Panc1 (cell line): Measurements from ENCODE around the gene RBM41.

Experiments used
- POLR2AphosphoS5 ChIP-seq: IDR thresholded peaks from 2 replicates; pipeline ENCODE4 v1.6.1; 2012; ENCODE audit warnings: mild to moderate bottlenecking, low read depth, low read length, moderate library complexity
- TF ChIP-seq, protein P1 (sequence below): fragments of 450-650 bp; IDR thresholded peaks from 2 replicates; pipeline ENCODE4 v1.5.1; 2017; ENCODE audit warnings: mild to moderate bottlenecking

DNA sequence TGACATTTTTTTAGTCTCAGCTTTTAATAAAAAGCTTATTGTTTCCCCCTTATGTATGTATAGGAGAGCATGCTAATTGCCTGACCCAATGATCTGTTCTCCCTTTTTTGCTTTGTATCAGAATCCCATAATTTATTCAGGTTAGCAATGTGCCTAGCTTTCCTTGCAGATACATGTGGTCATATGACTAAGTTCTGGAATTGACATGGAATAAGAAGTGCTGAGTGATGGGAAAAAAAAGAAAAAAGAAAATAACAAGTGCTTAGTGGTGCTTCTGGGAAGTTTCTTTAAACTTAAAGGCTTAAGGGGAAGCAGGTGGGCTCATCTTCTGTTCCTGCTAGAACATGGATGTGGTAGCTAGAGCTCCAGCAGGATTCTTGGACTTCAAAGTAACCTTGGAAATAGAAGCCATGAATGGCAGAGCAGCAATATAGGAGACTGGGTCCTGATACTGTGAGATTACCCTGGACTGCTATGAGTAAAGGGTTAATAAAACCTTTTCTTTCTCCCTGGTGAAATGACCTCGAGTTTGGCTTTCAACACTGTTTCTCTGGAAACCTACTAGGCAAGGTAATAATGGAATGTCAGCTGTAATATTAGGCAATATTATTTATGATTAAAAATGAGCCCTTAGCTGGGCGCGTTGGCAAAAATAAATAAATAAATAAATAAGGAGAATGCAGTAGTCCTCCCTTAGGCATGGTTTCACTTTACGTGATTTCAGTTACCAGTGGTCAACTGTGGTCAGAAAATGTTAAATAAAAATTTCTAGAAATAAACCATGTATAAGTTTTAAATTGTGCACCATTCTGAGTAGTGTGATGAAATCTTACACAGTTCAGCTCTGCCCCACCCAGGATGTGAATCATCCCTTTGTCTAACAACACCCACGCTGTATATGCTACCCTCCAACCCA lies 16.7 kb upstream of the RBM41 start:
- TF ChIP-seq POLR2AphosphoS5: no peak
- TF ChIP-seq, protein P1, sequence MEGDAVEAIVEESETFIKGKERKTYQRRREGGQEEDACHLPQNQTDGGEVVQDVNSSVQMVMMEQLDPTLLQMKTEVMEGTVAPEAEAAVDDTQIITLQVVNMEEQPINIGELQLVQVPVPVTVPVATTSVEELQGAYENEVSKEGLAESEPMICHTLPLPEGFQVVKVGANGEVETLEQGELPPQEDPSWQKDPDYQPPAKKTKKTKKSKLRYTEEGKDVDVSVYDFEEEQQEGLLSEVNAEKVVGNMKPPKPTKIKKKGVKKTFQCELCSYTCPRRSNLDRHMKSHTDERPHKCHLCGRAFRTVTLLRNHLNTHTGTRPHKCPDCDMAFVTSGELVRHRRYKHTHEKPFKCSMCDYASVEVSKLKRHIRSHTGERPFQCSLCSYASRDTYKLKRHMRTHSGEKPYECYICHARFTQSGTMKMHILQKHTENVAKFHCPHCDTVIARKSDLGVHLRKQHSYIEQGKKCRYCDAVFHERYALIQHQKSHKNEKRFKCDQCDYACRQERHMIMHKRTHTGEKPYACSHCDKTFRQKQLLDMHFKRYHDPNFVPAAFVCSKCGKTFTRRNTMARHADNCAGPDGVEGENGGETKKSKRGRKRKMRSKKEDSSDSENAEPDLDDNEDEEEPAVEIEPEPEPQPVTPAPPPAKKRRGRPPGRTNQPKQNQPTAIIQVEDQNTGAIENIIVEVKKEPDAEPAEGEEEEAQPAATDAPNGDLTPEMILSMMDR: no peak
